AG09319 (cell line): Measurements from ENCODE around the gene CLSTN1.

Experiments
- DNase-seq: peaks from one replicate; pipeline ENCODE4 v3.0.0-alpha.2; 2010; ENCODE audit warnings: low read depth; ENCODE audit errors: extremely low read depth
- TF ChIP-seq, protein P1 (sequence below): IDR thresholded peaks from 2 replicates; pipeline ENCODE4 v1.5.1; 2011; ENCODE audit warnings: low read depth, mild to moderate bottlenecking, inconsistent platforms, low read length, moderate library complexity

The CLSTN1 gene

DNA sequence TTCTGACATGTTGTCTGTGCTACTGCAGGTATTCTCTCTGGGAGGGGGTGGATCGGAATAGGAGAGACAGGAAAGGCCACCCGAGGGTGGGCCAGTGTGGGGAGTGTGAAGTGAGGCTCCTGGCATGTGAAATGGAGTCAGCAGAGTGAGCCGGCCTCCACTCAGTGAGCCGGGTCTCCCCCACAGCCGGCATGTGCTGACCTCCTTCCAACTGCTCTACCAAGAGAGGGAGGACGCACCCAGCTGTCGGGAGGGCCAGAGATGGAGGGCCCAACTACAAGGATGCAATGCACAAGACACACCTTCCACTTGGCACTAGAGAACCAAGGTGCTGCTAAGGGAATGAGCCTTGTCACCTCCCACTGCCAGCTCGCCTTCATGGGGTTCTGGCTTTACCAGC lies 28.2 kb upstream of the CLSTN1 start:
- no peak for DNase-seq
- TF ChIP-seq, protein P1, sequence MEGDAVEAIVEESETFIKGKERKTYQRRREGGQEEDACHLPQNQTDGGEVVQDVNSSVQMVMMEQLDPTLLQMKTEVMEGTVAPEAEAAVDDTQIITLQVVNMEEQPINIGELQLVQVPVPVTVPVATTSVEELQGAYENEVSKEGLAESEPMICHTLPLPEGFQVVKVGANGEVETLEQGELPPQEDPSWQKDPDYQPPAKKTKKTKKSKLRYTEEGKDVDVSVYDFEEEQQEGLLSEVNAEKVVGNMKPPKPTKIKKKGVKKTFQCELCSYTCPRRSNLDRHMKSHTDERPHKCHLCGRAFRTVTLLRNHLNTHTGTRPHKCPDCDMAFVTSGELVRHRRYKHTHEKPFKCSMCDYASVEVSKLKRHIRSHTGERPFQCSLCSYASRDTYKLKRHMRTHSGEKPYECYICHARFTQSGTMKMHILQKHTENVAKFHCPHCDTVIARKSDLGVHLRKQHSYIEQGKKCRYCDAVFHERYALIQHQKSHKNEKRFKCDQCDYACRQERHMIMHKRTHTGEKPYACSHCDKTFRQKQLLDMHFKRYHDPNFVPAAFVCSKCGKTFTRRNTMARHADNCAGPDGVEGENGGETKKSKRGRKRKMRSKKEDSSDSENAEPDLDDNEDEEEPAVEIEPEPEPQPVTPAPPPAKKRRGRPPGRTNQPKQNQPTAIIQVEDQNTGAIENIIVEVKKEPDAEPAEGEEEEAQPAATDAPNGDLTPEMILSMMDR = no peak

DNA sequence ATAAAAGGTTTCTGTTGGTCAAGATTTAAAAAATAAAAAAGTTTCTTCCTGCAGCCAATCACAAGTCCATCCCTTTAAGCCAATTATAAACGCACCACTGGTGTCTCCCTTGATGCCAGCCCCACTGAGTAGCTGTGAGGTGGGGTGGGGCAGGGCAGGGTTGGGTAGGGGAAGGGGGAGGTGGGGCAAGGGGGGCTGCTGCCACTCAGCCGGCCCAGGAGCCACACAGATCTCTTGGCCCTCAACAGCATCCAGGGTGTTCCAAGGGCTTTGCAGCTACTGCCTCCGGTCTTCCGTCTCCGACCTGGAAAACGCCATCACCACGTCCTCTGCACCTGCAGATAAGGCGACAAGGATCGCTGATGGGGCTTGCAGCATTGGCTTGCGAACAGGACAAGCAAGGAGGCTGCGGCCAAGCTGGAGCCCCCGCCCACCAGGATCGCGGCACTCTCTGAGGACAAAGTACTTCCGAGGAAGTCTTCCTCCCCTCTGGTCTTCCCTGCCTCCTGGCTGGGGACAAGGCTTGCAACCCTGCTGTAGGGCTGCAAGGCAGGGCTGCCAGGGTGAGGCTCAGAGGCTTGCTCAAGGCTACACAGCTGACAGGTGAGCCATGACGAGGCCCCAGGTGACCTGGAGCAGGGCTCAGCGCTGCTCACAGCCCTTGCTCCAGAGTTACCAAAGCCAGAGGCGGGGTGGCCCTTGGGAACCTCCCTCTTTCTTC lies 26.8 kb upstream of the CLSTN1 start:
- no peak for DNase-seq
- TF ChIP-seq, protein P1 = no peak

DNA sequence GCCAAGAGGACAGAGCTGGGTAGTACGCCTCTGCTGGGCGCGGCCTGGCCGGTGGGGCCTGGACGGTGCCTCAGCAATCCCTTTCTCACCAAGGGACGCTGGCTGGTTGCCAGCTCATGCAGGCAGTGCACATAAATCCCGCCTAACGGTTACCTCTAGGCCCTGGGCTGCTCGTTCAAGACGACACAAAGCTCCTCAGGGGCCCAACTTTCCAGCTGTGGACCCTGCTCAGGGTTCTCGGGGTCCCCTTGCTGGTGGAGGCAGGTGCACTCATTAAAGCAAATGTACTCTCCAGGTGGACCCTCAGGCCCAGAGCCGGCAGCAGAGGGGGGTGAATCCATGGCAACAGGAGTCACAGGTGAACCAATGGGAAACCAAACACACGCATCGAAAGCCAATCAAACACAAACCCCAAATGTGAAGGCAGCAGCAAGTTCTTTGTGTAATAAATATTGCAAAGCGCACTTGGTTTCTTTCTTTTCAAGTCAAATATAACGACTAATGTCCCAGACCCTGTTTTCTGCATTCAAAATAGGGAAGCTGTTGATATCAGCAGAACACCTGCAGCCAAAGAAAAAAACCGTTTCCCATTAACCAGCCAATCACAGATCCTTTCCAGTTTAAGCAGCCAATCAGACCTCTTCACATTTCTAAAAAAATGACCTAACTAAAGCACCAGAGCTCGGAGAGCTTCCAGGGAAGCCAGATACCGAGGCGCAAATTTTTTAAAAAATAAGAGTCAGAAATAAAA lies 26.1 kb upstream of the CLSTN1 start:
- DNase-seq = no peak
- TF ChIP-seq, protein P1 = no peak

DNA sequence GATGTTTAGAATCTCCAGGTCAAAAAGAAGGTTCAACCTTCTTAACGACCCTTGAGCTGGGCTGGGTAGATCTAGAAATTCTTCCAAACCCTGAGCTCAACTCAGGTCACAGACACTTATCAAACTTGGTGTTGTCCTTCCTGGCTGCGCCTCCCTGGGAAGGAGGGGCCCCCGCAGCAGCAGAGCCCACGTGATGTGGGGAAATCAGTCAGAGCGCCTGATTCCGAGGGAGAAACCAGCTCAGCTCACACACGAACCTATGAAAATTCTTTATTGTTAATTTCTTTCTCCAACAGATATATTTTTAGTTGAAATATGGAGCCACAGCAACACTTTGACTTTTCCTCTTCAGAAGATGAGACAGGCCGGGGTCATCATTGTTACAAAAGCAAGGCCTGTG lies 24.3 kb upstream of the CLSTN1 start:
- DNase-seq = no peak
- TF ChIP-seq, protein P1 = no peak

DNA sequence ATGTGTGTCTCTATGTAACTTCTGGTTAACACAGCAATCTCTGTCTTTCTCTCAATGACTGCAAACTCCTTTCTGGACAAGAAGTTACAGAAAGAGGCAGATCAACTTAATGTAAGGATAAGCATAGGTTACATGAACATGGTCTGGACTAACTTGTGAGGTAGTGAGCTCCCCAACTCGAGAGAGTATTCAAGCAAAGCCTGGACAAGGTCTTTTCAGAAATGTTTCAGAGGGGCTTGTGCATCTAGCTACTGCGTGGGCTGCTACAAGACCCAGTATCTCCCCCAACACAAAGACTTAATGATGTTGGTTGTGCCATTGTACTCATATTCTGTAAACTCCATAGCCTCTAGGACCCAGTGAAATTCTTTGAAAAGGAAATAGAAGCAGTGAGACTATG lies 23.5 kb upstream of the CLSTN1 start:
- DNase-seq = no peak
- TF ChIP-seq, protein P1 = no peak

DNA sequence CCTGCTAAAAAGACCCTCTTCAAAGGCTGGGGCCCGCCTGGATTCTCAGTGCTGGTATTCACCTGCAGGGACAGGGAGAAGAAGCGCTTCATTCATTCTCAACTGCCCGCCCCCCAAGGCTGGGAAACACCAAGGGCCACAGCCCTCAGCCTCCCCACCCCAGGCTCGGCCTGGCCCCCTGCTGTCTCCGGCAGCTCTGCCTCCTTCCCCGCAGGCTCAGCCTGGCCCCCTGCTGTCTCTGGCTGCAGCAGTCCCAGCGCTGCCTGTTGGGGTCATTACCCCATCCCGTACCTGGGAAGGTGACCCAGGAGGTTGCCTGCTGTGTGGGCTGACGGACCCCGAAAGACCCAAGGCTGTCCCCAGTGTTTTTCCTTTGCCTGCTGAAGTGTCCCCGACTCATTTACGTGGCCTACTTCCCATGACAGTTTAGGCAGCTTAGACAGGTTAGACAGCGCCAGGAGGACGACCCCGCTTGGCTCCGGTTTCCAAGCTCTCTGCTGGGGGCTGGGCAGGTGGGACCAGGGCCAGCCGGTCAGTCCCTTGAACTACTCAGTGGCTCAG lies 22.9 kb upstream of the CLSTN1 start:
- no peak for DNase-seq

More for the DNA sequence above, 22.9 kb upstream of the CLSTN1 start:
- TF ChIP-seq, protein P1 = no peak
